22Rv1 (cell line): ENCODE results near the gene C1QL1.

Experiments
- H3K27ac ChIP-seq: fragments of 450-650 bp; 2 replicates; pipeline ENCODE4 v1.5.1; 2017
- ZFX ChIP-seq: fragments of 450-650 bp; IDR thresholded peaks from 2 replicates; pipeline ENCODE4 v1.6.1; 2017; ENCODE audit warnings: antibody characterized with exemption, borderline replicate concordance
- TF ChIP-seq, protein P1 (sequence below): fragments of 450-650 bp; IDR thresholded peaks from 2 replicates; pipeline ENCODE4 v1.5.1; 2017; ENCODE audit warnings: mild to moderate bottlenecking

The C1QL1 gene

DNA sequence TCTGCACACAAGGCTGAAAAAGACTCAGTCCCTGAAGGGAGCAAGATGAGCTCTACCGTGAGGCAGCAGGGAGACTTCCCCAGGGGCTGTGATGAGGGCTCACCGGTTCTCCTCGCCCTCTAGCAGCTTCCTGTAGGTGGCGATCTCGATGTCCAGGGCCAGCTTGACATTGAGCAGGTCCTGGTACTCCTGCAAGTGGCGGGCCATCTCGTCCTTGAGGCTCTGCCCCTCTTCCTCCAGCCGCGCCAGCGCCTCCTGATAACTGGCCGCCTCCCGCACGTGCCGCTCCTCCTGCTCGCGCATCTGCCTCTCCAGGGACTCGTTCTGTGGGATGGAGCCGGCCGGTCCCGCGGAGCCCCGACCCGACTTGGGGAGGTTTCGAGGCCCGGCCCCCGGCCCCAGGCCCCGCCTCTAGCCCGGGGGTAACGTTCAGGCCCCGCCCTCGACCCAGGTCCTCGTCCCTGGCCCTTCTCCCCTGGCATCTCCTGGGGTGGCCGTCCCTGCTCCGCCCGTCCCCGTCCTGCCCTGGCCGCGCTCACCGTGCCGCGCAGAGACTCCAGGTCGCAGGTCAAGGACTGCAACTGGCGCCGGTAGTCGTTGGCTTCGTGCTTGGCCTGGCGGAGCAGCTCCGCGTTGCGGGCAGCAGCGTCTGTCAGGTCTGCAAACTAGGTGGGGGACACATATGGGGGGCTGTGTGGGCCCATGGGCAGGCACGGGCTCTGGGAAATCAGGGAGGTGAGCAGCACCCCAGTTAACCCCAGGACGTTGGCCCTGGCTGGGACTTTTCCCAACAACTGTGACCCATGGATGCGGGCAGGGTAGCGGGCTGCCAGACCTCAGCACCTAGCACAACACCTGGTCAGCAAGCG is 56.7 kb downstream of the C1QL1 start:
- TF ChIP-seq ZFX: no peak
- TF ChIP-seq, protein P1, sequence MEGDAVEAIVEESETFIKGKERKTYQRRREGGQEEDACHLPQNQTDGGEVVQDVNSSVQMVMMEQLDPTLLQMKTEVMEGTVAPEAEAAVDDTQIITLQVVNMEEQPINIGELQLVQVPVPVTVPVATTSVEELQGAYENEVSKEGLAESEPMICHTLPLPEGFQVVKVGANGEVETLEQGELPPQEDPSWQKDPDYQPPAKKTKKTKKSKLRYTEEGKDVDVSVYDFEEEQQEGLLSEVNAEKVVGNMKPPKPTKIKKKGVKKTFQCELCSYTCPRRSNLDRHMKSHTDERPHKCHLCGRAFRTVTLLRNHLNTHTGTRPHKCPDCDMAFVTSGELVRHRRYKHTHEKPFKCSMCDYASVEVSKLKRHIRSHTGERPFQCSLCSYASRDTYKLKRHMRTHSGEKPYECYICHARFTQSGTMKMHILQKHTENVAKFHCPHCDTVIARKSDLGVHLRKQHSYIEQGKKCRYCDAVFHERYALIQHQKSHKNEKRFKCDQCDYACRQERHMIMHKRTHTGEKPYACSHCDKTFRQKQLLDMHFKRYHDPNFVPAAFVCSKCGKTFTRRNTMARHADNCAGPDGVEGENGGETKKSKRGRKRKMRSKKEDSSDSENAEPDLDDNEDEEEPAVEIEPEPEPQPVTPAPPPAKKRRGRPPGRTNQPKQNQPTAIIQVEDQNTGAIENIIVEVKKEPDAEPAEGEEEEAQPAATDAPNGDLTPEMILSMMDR: peak; percentile 81
- no peak overlapping the region for H3K27ac ChIP-seq

DNA sequence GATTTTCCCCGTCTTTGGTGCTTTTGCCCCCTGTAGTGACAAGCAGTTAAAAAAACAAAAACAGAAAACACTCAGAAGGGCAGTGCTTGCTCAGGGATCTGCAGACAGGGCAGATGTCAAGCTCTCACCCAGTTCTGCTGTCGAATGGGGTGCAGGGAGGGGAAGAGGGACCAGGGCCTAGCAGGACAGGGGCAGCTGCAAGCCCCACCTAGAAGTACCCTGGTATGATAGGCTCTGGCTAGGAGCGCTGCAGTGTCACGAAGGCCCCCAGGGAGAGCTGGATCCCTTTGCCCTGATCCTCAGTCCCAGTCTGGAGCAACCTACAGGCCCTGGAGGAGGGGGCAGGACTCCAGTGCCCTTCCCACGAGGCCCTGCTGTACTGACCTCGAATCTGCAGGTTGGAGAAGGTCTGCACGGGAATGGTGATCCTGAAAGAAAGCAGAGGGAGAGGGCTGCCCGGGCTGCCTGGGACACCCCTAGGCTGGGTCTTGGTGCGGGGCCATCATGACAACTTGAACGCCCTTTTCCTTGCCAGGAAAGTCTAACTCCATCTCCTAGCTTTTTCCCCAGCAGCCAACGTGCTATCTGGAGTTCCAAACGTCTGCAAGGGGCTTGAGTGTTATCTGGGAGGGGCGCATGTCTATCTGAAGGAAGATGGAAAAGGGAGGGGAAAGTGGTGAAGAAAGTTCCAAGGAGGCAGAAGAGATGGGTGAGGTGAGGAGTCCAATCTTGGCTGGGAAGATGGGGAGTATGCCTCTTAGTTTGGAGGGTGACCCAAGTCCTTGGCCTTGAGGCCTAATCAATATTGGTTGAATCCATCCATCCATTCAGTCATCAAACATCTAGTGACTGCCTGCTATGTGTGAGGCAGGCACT is 57.6 kb downstream of the C1QL1 start:
- no peak for TF ChIP-seq ZFX
- TF ChIP-seq, protein P1: no peak
- no peak overlapping the region for H3K27ac ChIP-seq
